GM10266 (cell line): ENCODE data around the gene CD81.

Source experiments
- DNase-seq: peaks from one replicate; pipeline ENCODE4 v3.0.0; 2012; ENCODE audit errors: extremely low spot score
- TF ChIP-seq, protein P1 (sequence below): IDR thresholded peaks from 2 replicates; pipeline ENCODE4 v1.5.1; 2012; ENCODE audit warnings: mild to moderate bottlenecking, low read depth; ENCODE audit not compliant: control insufficient read depth, insufficient read depth; ENCODE audit errors: missing control alignments

The CD81 gene

DNA sequence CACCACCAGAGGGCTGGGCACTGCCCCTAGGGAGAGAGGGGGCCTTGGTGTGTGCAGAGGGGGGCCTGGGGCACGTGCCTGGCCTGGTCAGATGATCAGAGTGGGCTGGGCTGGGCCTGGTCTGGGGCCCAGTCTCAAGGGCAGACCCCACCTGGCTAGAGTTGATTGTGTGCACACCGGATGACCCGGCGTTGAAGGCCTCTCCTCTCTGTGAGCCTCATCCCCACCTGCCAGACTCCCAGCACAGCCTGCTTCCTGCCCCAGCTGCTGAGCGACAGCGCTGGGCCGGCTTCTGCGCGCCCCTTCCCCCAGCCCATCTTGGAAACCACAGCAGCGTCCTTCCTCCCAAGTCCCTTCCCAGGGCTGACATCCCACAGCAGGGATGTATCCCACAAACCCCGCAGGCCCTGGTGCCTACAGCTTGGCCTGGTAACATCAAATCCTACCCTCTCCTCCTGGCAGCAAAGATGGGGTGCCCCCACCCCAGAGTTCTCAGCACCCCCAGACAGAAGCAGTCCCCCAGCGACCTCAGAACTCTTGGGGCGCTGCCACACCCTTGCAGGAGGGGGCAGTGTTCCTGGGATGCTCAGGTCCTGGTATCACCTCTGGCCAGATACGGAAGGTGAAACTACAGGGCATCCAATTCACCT, 12.4 kb downstream of the CD81 start:
- DNase-seq, result no peak
- TF ChIP-seq, protein P1, sequence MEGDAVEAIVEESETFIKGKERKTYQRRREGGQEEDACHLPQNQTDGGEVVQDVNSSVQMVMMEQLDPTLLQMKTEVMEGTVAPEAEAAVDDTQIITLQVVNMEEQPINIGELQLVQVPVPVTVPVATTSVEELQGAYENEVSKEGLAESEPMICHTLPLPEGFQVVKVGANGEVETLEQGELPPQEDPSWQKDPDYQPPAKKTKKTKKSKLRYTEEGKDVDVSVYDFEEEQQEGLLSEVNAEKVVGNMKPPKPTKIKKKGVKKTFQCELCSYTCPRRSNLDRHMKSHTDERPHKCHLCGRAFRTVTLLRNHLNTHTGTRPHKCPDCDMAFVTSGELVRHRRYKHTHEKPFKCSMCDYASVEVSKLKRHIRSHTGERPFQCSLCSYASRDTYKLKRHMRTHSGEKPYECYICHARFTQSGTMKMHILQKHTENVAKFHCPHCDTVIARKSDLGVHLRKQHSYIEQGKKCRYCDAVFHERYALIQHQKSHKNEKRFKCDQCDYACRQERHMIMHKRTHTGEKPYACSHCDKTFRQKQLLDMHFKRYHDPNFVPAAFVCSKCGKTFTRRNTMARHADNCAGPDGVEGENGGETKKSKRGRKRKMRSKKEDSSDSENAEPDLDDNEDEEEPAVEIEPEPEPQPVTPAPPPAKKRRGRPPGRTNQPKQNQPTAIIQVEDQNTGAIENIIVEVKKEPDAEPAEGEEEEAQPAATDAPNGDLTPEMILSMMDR, result no peak

DNA sequence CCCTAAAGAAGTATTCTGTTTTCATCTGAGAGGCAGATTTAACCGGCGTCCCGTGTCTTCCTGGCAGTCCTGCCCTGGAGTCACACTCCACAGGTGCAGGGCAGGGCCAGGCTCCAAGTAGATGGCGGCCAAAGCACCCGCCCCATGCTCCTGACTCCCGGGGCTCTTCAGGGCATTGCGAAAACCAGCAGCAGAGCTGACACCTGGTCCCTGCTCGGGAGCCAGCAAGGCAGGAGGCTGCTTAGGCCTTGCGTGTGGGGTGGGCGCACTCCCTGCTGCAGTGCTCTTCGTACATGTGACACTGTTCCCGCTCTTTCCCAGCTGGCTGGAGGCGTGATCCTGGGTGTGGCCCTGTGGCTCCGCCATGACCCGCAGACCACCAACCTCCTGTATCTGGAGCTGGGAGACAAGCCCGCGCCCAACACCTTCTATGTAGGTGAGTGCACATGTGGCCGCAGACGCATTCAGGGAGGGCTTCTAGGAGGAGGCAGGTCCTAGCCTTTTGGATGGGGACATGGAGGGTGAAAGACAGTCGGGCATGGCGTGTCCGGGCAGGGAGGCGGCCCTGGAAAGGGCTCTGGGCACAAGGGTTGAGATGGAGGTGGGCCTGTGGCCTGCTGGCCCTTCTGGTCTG, 13.1 kb downstream of the CD81 start:
- DNase-seq, result no peak
- TF ChIP-seq, protein P1, result no peak

DNA sequence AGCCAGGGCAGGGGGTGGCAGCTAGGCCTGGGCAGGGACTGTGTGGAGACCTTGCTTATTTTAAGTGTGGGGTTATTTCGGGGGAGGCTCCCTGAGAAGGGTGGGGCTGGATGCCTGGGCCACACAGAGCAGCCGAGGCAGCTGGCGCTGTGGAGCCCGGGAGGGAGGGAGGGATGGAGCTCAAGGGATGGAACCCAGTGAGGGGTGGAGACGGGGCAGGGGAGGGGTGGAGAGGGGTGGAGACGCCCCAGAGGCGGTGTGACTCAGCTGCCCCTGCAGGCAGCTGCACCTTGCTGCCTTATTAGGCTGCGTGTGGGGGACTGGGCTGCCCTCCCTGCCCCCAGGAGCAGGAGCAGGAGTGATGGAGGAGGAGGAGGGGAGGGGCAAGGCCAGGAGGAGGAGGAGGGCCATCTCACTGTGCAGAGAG, 13.6 kb downstream of the CD81 start:
- TF ChIP-seq, protein P1, result no peak
- DNase-seq, result no peak

DNA sequence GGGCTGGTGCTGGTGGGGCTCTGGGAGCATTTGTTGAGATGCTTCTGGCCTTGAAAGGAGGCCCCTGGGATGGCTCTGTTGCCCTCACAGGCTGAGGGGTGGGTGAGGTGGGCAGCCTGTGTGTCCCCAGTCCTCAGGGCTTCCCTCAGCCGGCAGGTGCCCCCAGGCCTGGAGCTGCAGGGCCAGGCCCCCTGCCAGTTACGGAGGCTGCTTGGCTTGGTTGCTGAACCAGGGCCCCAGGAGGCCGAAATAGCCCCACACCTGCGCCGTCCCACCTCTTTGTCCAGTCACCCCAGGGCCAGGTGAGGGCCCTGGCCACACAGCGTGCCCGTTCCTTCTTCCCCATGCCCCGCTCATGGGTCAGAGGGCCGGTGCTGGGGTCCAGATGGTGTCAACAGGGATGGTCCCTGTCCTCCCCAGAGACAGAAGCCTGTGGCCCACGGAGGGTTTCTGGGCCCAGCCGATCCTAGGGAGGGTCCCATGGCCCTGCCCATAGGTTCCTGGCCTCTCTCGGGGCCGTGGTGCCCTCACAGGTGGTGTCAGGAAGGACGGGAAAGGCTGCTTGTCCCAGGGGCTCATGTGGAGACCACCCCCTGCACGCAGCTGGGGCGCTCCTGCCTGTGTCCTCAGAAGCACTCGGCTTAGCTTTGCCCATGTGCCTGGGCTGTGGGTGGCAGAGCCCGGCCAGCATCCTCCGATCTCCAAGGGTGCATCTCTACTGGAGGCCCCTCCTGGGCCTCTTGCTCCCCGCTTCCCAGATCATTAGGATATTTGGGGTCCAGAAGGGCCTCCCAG, 14.3 kb downstream of the CD81 start:
- TF ChIP-seq, protein P1, result no peak
- DNase-seq, result no peak

DNA sequence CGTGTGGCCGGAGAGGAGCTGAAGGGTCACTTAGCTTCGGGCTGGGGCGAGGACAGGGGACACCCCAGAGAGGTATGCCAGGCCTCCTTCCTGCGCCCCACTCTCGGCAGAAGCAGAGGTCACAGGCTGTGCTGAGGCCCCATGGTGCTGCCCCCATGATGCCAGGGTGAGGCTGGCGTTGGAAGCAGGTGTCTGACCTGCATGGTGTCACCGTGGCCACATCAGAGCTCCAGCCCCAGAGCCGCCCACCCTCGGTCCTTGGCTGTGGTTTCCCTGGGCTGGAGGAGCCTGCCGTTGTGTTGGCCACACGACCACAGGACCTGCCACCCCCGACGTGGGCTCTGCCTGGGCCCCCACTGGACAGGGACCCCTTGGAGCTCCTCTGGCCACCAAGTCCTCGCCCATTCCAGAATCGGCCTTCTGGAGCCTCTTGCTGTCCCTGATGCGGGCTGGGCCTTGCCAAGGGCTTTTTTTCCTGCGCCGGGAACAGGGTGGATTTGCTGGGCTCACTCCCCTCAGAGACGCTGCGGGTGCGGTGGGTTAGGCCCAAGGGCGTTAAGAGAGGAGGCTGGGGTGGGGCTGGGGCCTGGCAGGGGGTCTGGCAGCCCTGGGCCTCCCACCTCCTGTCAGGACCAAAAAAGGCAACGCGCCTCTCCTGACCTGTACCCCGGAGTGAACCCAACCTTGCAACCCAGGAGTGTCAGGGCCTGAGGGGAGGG, 15.3 kb downstream of the CD81 start:
- TF ChIP-seq, protein P1, result no peak
- no peak for DNase-seq

DNA sequence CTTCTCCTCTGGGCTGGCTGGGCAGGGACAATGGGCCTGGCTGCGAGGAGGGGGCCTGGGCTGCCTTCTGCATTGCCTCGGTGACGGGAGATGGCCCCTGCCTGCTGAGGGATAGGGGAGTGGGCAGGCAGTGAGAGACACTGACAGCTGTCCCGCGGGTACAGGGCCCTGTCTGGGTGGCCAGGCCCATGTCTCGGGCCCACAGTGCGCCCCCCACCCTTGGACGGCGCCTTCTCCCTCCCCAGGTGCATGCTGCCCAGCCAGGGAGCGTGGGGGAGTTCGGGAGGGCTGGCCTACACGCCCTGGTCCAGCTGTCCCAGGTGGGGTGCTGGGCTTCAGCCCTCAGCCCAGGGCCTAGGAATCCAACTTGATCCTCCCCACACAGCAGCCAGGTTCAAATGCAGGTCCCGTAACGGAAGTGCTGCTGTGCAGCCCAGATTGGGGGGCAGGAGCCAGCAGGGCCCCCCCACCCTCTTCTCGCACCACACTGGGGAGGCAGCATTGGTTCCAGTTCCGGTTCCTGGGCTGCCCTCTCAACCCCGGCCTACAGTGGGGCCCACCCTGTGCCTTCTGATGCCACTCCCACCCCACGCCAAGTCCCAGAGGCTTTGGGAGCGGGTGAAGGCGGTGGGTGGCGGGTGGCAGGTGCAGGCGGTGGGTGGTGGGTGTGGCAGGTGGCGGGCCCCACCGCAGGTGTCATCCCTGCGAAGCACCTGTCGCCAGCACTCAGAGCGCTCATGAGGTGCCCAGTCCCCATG, 16.2 kb downstream of the CD81 start:
- DNase-seq, result no peak
- TF ChIP-seq, protein P1, result no peak
